ENCODE measurements around the gene CA10.

The CA10 gene

GRCh38 chr17:51645056-51645455 is 513.5 kb downstream of the CA10 start:
- no peak for DNase-seq (ENCODE audit: low spot score)

GRCh38 chr17:51643702-51644490 is 514.6 kb downstream of the CA10 start:
- DNase-seq (ENCODE audit: low spot score), result no peak

- DNase-seq (ENCODE audit: low spot score), result no peak
Observed at GRCh38 chr17:51642029-51642428, 516.5 kb downstream of the CA10 start.

- peak; percentile 62 for DNase-seq (ENCODE audit: low spot score)
Observed at GRCh38 chr17:51640108-51640622, 518.3 kb downstream of the CA10 start.

GRCh38 chr17:51638971-51639370 is 519.5 kb downstream of the CA10 start:
- DNase-seq (ENCODE audit: low spot score), result no peak

- no peak for DNase-seq (ENCODE audit: low spot score)
Observed at GRCh38 chr17:51636291-51636690, 522.2 kb downstream of the CA10 start.

GRCh38 chr17:51630101-51630671 is 528.3 kb downstream of the CA10 start:
- no peak for DNase-seq (ENCODE audit: low spot score)

- DNase-seq (ENCODE audit: low spot score), result no peak
Observed at GRCh38 chr17:51629232-51629631, 529.3 kb downstream of the CA10 start.

GRCh38 chr17:51627779-51628178 is 530.7 kb downstream of the CA10 start:
- no peak for DNase-seq (ENCODE audit: low spot score)

GRCh38 chr17:51618476-51618875 is 540.0 kb downstream of the CA10 start:
- no peak for DNase-seq (ENCODE audit: low spot score)

- DNase-seq (ENCODE audit: low spot score), result no peak
Observed at GRCh38 chr17:51617986-51618385, 540.5 kb downstream of the CA10 start.

GRCh38 chr17:51613255-51613654 is 545.3 kb downstream of the CA10 start:
- no peak for DNase-seq (ENCODE audit: low spot score)

- no peak for DNase-seq (ENCODE audit: low spot score)
Observed at GRCh38 chr17:51612692-51613091, 545.8 kb downstream of the CA10 start.

GRCh38 chr17:51611585-51611984 is 546.9 kb downstream of the CA10 start:
- no peak for DNase-seq (ENCODE audit: low spot score)

- DNase-seq (ENCODE audit: low spot score), result no peak
Observed at GRCh38 chr17:51610834-51611233, 547.7 kb downstream of the CA10 start.

- DNase-seq (ENCODE audit: low spot score), result no peak
Observed at GRCh38 chr17:51610155-51610554, 548.4 kb downstream of the CA10 start.

GRCh38 chr17:51608251-51608933 is 550.1 kb downstream of the CA10 start:
- no peak for DNase-seq (ENCODE audit: low spot score)

- no peak for DNase-seq (ENCODE audit: low spot score)
Observed at GRCh38 chr17:51607512-51607911, 551.0 kb downstream of the CA10 start.

GRCh38 chr17:51604299-51605020 is 554.1 kb downstream of the CA10 start:
- DNase-seq (ENCODE audit: low spot score), result no peak

GRCh38 chr17:51601622-51602261 is 556.8 kb downstream of the CA10 start:
- no peak for DNase-seq (ENCODE audit: low spot score)

GRCh38 chr17:51598824-51599223 is 559.7 kb downstream of the CA10 start:
- DNase-seq (ENCODE audit: low spot score), result no peak

- DNase-seq (ENCODE audit: low spot score), result no peak
Observed at GRCh38 chr17:51597345-51597744, 561.2 kb downstream of the CA10 start.

Measured in D341Med (cell line).